Fibroblast of lung (primary cell): ENCODE results near the gene NUDT3. TPM values are rescaled to one million over a fixed set of nuclear protein-coding genes. Genes with fewer than 3 reads are reported as not detected.

Experiments used
- DNase-seq, 2 donors: peaks; one replicate each; pipeline versions ENCODE4 v3.0.0 to v3.0.0-alpha.2; 2010; ENCODE audit warnings: low read depth in 2 of 2
- H2AFZ ChIP-seq: 2 replicates; pipeline ENCODE4 v1.5.1; 2012; ENCODE audit warnings: low read length, control low read depth, inconsistent platforms
- H3K27ac ChIP-seq: 2 replicates; pipeline ENCODE4 v1.5.1; 2011; ENCODE audit warnings: low read length, control low read depth; ENCODE audit not compliant: insufficient read depth
- H3K27me3 ChIP-seq: 2 replicates; pipeline ENCODE4 v1.5.1; 2011; ENCODE audit warnings: mild to moderate bottlenecking, low read length; ENCODE audit not compliant: control insufficient read depth, insufficient read depth
- H3K36me3 ChIP-seq: 2 replicates; pipeline ENCODE4 v1.5.1; 2011; ENCODE audit warnings: low read length; ENCODE audit not compliant: control insufficient read depth, insufficient read depth
- H3K4me1 ChIP-seq: 2 replicates; pipeline ENCODE4 v1.5.1; 2011; ENCODE audit warnings: low read length; ENCODE audit not compliant: control insufficient read depth, insufficient read depth; ENCODE audit errors: extremely low read depth
- H3K4me2 ChIP-seq: 2 replicates; pipeline ENCODE4 v1.5.1; 2011; ENCODE audit warnings: low read length, control low read depth; ENCODE audit not compliant: insufficient read depth; ENCODE audit errors: extremely low read depth
- H3K4me3 ChIP-seq, 4 experiments: fragments of 200-600 bp in 1 of 4; sonication (generic) in 1 of 4; replicated peaks in 1 of 4; 2 replicates each; pipeline ENCODE4 v1.5.1; 2011 to 2016; ENCODE audit warnings: low read length in 4 of 4, low read depth in 3 of 4, mild to moderate bottlenecking in 3 of 4, control low read depth in 2 of 4, inconsistent platforms in 1 of 4, mixed read lengths in 1 of 4; ENCODE audit not compliant: insufficient read depth in 1 of 4; ENCODE audit errors: control extremely low read depth in 1 of 4
- H3K79me2 ChIP-seq: 2 replicates; pipeline ENCODE4 v1.5.1; 2012; ENCODE audit warnings: mild to moderate bottlenecking, low read length, inconsistent platforms; ENCODE audit not compliant: control insufficient read depth, insufficient read depth
- H3K9ac ChIP-seq: 2 replicates; pipeline ENCODE4 v1.5.1; 2011; ENCODE audit warnings: mild to moderate bottlenecking, low read length, control low read depth; ENCODE audit not compliant: insufficient read depth
- H3K9me3 ChIP-seq: 2 replicates; pipeline ENCODE4 v1.5.1; 2012; ENCODE audit warnings: low read depth, low read length; ENCODE audit not compliant: control insufficient read depth, insufficient read depth
- H4K20me1 ChIP-seq: 2 replicates; pipeline ENCODE4 v1.5.1; 2011; ENCODE audit warnings: low read length; ENCODE audit not compliant: control insufficient read depth, insufficient read depth; ENCODE audit errors: extremely low read depth
- EZH2 ChIP-seq: IDR thresholded peaks from 2 replicates; pipeline ENCODE4 v1.5.1; 2012; ENCODE audit warnings: low read length, control low read depth, mild to moderate bottlenecking; ENCODE audit errors: missing control alignments
- polyA plus RNA-seq, 2 donors: library from polyadenylated mRNA; depleted of rRNA in 1 of 2; stranded (reverse) in 1 of 2; unstranded in 1 of 2; fragments of >200 nt; gene quantifications; 2 replicates each; pipeline ENCODE4 v1.2.1, GENCODE V29; 2011 to 2012; ENCODE audit warnings: missing spikeins in 1 of 2
- total RNA-seq: library from RNA; depleted of rRNA; stranded (reverse); fragments of >200 nt; gene quantifications from 2 replicates; pipeline ENCODE4 v1.2.1, GENCODE V29; 2014
- TF ChIP-seq, protein P1 (sequence below), 2 donors: IDR thresholded peaks in 1 of 2; conservative IDR thresholded peaks in 1 of 2; 1 replicate in 1 of 2; 2 replicates in 1 of 2; pipeline ENCODE4 v1.5.1; 2011 to 2012; ENCODE audit warnings: low read length in 2 of 2, control low read depth in 1 of 2, inconsistent platforms in 1 of 2, low read depth in 1 of 2, mild to moderate bottlenecking in 1 of 2

Gene NUDT3
- total and polyA plus RNA-seq, 2 donors (not counting 1 experiment from before 2014, with no cell fraction given), result 16.0 to 27.4 TPM

DNA sequence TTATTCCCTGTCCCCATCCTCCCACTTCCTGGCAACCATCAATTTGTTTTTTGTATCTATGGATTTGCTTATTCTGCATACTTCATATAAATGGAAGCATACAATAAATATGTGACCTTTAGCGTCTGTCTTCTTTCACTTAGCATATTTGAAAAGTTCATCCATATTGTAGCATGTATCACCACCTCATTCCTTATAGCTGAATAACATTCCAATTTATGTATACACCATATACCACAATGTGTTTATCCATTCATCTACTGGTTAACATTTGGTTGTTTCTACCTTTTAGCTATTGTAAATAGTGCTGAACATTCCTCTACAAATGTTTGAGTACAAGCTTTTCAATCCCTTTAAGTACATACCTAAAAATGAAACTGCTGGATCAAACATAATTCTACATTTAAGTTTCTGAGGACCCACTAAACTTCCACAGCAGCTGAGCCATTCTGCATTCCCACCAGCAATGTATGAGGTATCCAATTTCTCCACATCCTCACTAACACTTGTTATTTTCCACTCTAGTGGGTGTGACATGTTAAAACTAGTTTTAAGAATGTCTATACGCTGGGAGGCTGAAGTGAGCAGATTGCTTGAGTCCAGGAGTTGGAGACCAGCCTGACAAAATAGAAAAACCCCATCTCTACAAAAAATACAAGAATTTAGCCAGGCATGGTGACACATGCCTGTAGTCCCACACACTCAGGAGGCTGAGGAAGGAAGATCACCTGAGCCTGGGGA is 32.9 kb downstream of the NUDT3 start:
- DNase-seq, result peak in 1 of 2 donors; percentile 81
- Histone ChIP-seq H3K36me3 (no peaks in the 10 kb centered on the region), H2AFZ (no peak overlapping the region), H4K20me1 (peaks cover 2% of the 10 kb centered on the region), H3K27me3 (no peaks in the 10 kb centered on the region), H3K4me3 (no peak overlapping the region), H3K4me1 (no peaks in the 10 kb centered on the region), H3K9me3 (no peaks in the 10 kb centered on the region), H3K4me2 (peak overlapping the region; percentile 75), H3K9ac (no peak overlapping the region), H3K27ac (no peak overlapping the region), H3K79me2 (peaks cover 30% of the 10 kb centered on the region)
- TF ChIP-seq EZH2, result no peak
- TF ChIP-seq, protein P1, sequence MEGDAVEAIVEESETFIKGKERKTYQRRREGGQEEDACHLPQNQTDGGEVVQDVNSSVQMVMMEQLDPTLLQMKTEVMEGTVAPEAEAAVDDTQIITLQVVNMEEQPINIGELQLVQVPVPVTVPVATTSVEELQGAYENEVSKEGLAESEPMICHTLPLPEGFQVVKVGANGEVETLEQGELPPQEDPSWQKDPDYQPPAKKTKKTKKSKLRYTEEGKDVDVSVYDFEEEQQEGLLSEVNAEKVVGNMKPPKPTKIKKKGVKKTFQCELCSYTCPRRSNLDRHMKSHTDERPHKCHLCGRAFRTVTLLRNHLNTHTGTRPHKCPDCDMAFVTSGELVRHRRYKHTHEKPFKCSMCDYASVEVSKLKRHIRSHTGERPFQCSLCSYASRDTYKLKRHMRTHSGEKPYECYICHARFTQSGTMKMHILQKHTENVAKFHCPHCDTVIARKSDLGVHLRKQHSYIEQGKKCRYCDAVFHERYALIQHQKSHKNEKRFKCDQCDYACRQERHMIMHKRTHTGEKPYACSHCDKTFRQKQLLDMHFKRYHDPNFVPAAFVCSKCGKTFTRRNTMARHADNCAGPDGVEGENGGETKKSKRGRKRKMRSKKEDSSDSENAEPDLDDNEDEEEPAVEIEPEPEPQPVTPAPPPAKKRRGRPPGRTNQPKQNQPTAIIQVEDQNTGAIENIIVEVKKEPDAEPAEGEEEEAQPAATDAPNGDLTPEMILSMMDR (conservative IDR thresholded peaks at IDR 0.05 in 1 of 2, IDR thresholded peaks at IDR 0.05 in 1 of 2; ENCODE audit: low read depth in 1 of 2, low read length in 2 of 2), result no peak

GRCh38 chr6:34358389-34358905 is 34.0 kb downstream of the NUDT3 start:
- Histone ChIP-seq H3K9ac (no peak overlapping the region), H3K27me3 (no peaks in the 10 kb centered on the region), H3K79me2 (peaks cover 30% of the 10 kb centered on the region), H3K27ac (no peak overlapping the region), H3K36me3 (no peaks in the 10 kb centered on the region), H3K4me1 (no peaks in the 10 kb centered on the region), H2AFZ (no peak overlapping the region), H4K20me1 (peaks cover 2% of the 10 kb centered on the region), H3K9me3 (no peaks in the 10 kb centered on the region), H3K4me2 (no peak overlapping the region), H3K4me3 (no peak overlapping the region)
- TF ChIP-seq, protein P1 (conservative IDR thresholded peaks at IDR 0.05 in 1 of 2, IDR thresholded peaks at IDR 0.05 in 1 of 2; ENCODE audit: low read depth in 1 of 2, low read length in 2 of 2), result no peak
- TF ChIP-seq EZH2, result no peak
- peak; percentile 60 to 83 for DNase-seq

DNA sequence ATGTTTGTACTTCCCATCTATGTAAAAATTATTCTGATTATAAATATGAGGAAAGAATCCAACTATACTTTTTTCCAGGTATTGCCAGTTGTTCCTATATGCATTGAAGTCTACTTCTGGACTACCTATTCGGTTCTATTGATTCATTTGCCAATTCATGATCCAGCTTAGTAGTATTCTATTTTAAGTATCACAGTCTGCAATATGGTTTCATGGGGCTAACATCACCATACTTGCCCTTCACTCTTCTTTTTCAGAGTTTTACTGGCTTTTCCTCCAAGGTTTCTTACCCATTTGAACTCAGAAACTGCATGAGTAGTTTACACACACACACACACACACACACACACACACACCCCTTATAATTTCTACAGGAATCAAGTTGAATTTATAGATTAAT is 34.5 kb downstream of the NUDT3 start:
- TF ChIP-seq, protein P1 (conservative IDR thresholded peaks at IDR 0.05 in 1 of 2, IDR thresholded peaks at IDR 0.05 in 1 of 2; ENCODE audit: low read depth in 1 of 2, low read length in 2 of 2), result no peak
- no peak for TF ChIP-seq EZH2
- Histone ChIP-seq H3K27ac (no peak overlapping the region), H3K27me3 (no peaks in the 10 kb centered on the region), H2AFZ (no peak overlapping the region), H3K36me3 (no peaks in the 10 kb centered on the region), H3K9me3 (no peaks in the 10 kb centered on the region), H3K4me1 (no peaks in the 10 kb centered on the region), H3K79me2 (peaks cover 24% of the 10 kb centered on the region), H3K4me3 (no peak overlapping the region), H3K9ac (no peak overlapping the region), H3K4me2 (no peak overlapping the region), H4K20me1 (peaks cover 2% of the 10 kb centered on the region)
- DNase-seq, result no peak
